Body of pancreas (tissue), 4 donors: ENCODE data around the gene STX18.
"Not testable (repeated sequence)": the region's sequence is repeated elsewhere in the genome, so short reads cannot be mapped to it uniquely, and the experiment has no call there.

Experiments
- CTCF ChIP-seq, 7 experiments: fragments of 450-650 bp in 4 of 7; fragments of 200-600 bp in 3 of 7; sonication (generic) in 3 of 7; IDR thresholded peaks; one replicate each; pipeline ENCODE4 v1.5.1; 2016 to 2019; ENCODE audit warnings: antibody characterized with exemption in 7 of 7
- POLR2A ChIP-seq, 3 donors: fragments of 450-650 bp; IDR thresholded peaks; one replicate each; pipeline ENCODE4 v1.6.1; 2016; ENCODE audit warnings: antibody characterized with exemption in 3 of 3, mild to moderate bottlenecking in 2 of 3

- not testable (repeated sequence) for TF ChIP-seq POLR2A, CTCF (IDR thresholded peaks at IDR 0.05)
These were observed 76.6 kb downstream of the STX18 start for GRCh38 chr4:4465238-4465637.
